Measurements from ENCODE around the gene FLNA. TPM values are rescaled to one million over a fixed set of nuclear protein-coding genes. Genes with fewer than 3 reads are reported as not detected.

Gene FLNA
- total and polyA plus RNA-seq, 2 donors (not counting 3 experiments of a cell fraction or from before 2014, with no cell fraction given) = 658 to 1,474 TPM

- no peaks in the 10 kb centered on the region for H4K20me1 ChIP-seq (replicated peaks; ENCODE audit: control insufficient read depth, extremely low read depth, insufficient read depth, low read length)
- no peaks in the 10 kb centered on the region for H3K9me3 ChIP-seq (replicated peaks; ENCODE audit: control insufficient read depth, insufficient read depth, low read length)
- H3K36me3 ChIP-seq (ENCODE audit: control insufficient read depth in 2 of 2, extremely low read depth in 1 of 2, insufficient read depth in 2 of 2, low read length in 2 of 2) = no peaks in the 10 kb centered on the region
- no peaks in the 10 kb centered on the region for H3K27me3 ChIP-seq (ENCODE audit: control insufficient read depth in 2 of 2, insufficient read depth in 2 of 2, low read length in 2 of 2)
- intact Hi-C loops (cut with micrococcal nuclease) (no loop called here), dilution Hi-C loops (cut with MboI; ENCODE audit: extremely low pct_ligation_motif_present, low sequenced_read_pairs) (no loop called here)
- CTCF ChIA-PET = interaction anchor here (0.9 to 1.1 kb wide), 3 partner anchors 13 to 16 kb away, joined by 3 to 5 read pairs (median 4); partner anchors contain the start of gene ATP6AP1
- H3K79me2 ChIP-seq (ENCODE audit: control insufficient read depth, insufficient read depth, low read length) = peaks cover 14% of the 10 kb centered on the region
- FAIRE-seq (peak; percentile 95), DNase-seq (ENCODE audit: low read depth, low spot score) (peak; percentile 61)
- H3K9me1 ChIP-seq (replicated peaks; ENCODE audit: control insufficient read depth, extremely low read depth, insufficient read depth, low read length) = no peaks in the 10 kb centered on the region
- no TSS peak for BruUV-seq (replicated peaks)
- peak overlapping the region; percentile 69 for H3K4me2 ChIP-seq (ENCODE audit: insufficient read depth, low read length)
- peaks cover 22% of the 10 kb centered on the region for H3K4me1 ChIP-seq (ENCODE audit: control insufficient read depth, extremely low read depth, insufficient read depth, low read length)
- H3K9ac ChIP-seq (replicated peaks; ENCODE audit: extremely low read depth, insufficient read depth, low read length) = peak overlapping the region; percentile 60
- H3K4me3 ChIP-seq (replicated peaks in 1 of 3; ENCODE audit: insufficient read depth in 1 of 3, low read depth in 1 of 3, low read length in 3 of 3) = peak overlapping the region; percentile 15 to 48 (median 40)
- H2AFZ ChIP-seq (ENCODE audit: low read depth, low read length) = peak overlapping the region; percentile 14
- POLR2A ChIA-PET = no interaction called here
- no peak for TF ChIP-seq MYC (IDR thresholded peaks at IDR 0.05; ENCODE audit: low read depth, low read length)
- H3K27ac ChIP-seq (ENCODE audit: insufficient read depth, low read depth, low read length) = peak overlapping the region; percentile 65
These were observed 37.5 kb upstream of the FLNA start for GRCh38 chrX:154411981-154412340.

DNA sequence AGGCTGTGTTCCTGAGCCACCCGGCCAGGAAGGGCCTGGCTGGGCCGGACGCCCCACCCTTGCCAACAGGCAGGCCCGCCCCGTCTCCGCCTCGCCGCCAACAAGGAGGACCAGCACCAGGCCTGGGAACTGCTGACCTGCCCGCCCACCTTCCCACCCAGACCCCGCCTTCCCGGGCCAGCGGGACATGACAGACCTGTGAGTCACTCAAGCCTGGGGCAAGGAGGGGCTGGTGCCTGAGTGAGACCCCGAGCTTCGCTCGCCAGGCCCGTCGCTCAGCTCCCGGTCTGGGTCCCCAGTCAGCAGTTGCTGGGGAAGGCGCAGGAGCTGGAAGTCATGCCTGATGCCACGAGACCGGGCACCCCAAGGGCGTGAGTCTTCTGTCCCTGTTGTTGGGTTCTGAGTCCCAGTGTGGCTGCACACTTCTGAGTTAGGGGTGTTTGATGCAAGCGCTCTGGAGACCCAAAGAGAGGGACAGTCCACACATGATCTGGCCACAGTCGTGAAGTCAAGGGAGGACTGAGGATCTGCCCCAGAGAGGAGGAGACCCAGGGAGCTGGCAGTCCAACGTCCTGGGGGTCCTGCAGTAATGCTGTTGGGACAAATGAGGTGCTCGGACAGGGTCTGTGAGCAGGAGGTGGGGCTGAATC lies 34.9 kb upstream of the FLNA start, which contains the start of gene DNASE1L1:
Gene DNASE1L1 (minus strand): TSS at position 33 of the 650 bp plus-strand sequence. CDS start 3,686 bp downstream, outside the sequence.
- intact Hi-C loops (cut with micrococcal nuclease) (loop anchor here (1.0 to 5.0 kb wide), 5 partner anchors 8 to 118 kb away; partner anchors contain the start of genes ATP6AP1, FAM50A and FLNA), dilution Hi-C loops (cut with MboI; ENCODE audit: extremely low pct_ligation_motif_present, low sequenced_read_pairs) (no loop called here)
- Histone ChIP-seq H4K20me1 (replicated peaks; ENCODE audit: control insufficient read depth, extremely low read depth, insufficient read depth, low read length) (no peaks in the 10 kb centered on the region), H3K4me1 (ENCODE audit: control insufficient read depth, extremely low read depth, insufficient read depth, low read length) (peaks cover 22% of the 10 kb centered on the region), H3K4me3 (replicated peaks in 1 of 3; ENCODE audit: insufficient read depth in 1 of 3, low read depth in 1 of 3, low read length in 3 of 3) (peak within 1 kb of the TSS; percentile 45 to 72 (median 72)), H3K9me1 (replicated peaks; ENCODE audit: control insufficient read depth, extremely low read depth, insufficient read depth, low read length) (no peaks in the 10 kb centered on the region), H3K79me2 (ENCODE audit: control insufficient read depth, insufficient read depth, low read length) (peaks cover 14% of the 10 kb centered on the region), H3K4me2 (ENCODE audit: insufficient read depth, low read length) (peak within 1 kb of the TSS; percentile 74), H3K36me3 (ENCODE audit: control insufficient read depth in 2 of 2, extremely low read depth in 1 of 2, insufficient read depth in 2 of 2, low read length in 2 of 2) (no peaks in the 10 kb centered on the region), H3K9me3 (replicated peaks; ENCODE audit: control insufficient read depth, insufficient read depth, low read length) (no peaks in the 10 kb centered on the region), H3K27me3 (ENCODE audit: control insufficient read depth in 2 of 2, insufficient read depth in 2 of 2, low read length in 2 of 2) (no peaks in the 10 kb centered on the region), H2AFZ (ENCODE audit: low read depth, low read length) (no peak within 1 kb of the TSS), H3K9ac (replicated peaks; ENCODE audit: extremely low read depth, insufficient read depth, low read length) (peak within 1 kb of the TSS; percentile 65), H3K27ac (ENCODE audit: insufficient read depth, low read depth, low read length) (peak within 1 kb of the TSS; percentile 69)
- no TSS peak for BruUV-seq (replicated peaks)
- peak; percentile 92 for DNase-seq (ENCODE audit: low read depth, low spot score)
- no peak for TF ChIP-seq MYC (IDR thresholded peaks at IDR 0.05; ENCODE audit: low read depth, low read length)
- peak; percentile 49 for TF ChIP-seq POLR2A (IDR thresholded peaks at IDR 0.05; ENCODE audit: low read depth, low read length)
- peak; percentile 83 for TF ChIP-seq FOS (IDR thresholded peaks at IDR 0.05; ENCODE audit: borderline replicate concordance, insufficient read depth, low read length)
- TF ChIP-seq POLR2AphosphoS5 (IDR thresholded peaks at IDR 0.05; ENCODE audit: insufficient read depth, low read depth, low read length) = peak; percentile 48
- FAIRE-seq = peak; percentile 96
- CTCF ChIA-PET = interaction anchor here (1.0 to 1.5 kb wide), 4 partner anchors 11 to 119 kb away, joined by 3 to 6 read pairs (median 4); partner anchors contain the start of genes RPL10 and SLC10A3
- POLR2A ChIA-PET = interaction anchor here (1.0 kb wide), 1 partner anchor 10 kb away, joined by 3 read pairs; no protein-coding TSS in a partner anchor
